Fibroblast of lung (primary cell): ENCODE data around the gene OGDH. TPM values are rescaled to one million over a fixed set of nuclear protein-coding genes. Genes with fewer than 3 reads are reported as not detected.

ENCODE experiments used
- DNase-seq, 2 donors: peaks; one replicate each; pipeline versions ENCODE4 v3.0.0 to v3.0.0-alpha.2; 2010; ENCODE audit warnings: low read depth in 2 of 2
- H2AFZ ChIP-seq: 2 replicates; pipeline ENCODE4 v1.5.1; 2012; ENCODE audit warnings: low read length, control low read depth, inconsistent platforms
- H3K27ac ChIP-seq: 2 replicates; pipeline ENCODE4 v1.5.1; 2011; ENCODE audit warnings: low read length, control low read depth; ENCODE audit not compliant: insufficient read depth
- H3K27me3 ChIP-seq: 2 replicates; pipeline ENCODE4 v1.5.1; 2011; ENCODE audit warnings: mild to moderate bottlenecking, low read length; ENCODE audit not compliant: control insufficient read depth, insufficient read depth
- H3K36me3 ChIP-seq: 2 replicates; pipeline ENCODE4 v1.5.1; 2011; ENCODE audit warnings: low read length; ENCODE audit not compliant: control insufficient read depth, insufficient read depth
- H3K4me1 ChIP-seq: 2 replicates; pipeline ENCODE4 v1.5.1; 2011; ENCODE audit warnings: low read length; ENCODE audit not compliant: control insufficient read depth, insufficient read depth; ENCODE audit errors: extremely low read depth
- H3K4me2 ChIP-seq: 2 replicates; pipeline ENCODE4 v1.5.1; 2011; ENCODE audit warnings: low read length, control low read depth; ENCODE audit not compliant: insufficient read depth; ENCODE audit errors: extremely low read depth
- H3K4me3 ChIP-seq, 4 experiments: fragments of 200-600 bp in 1 of 4; sonication (generic) in 1 of 4; replicated peaks in 1 of 4; 2 replicates each; pipeline ENCODE4 v1.5.1; 2011 to 2016; ENCODE audit warnings: low read length in 4 of 4, low read depth in 3 of 4, mild to moderate bottlenecking in 3 of 4, control low read depth in 2 of 4, inconsistent platforms in 1 of 4, mixed read lengths in 1 of 4; ENCODE audit not compliant: insufficient read depth in 1 of 4; ENCODE audit errors: control extremely low read depth in 1 of 4
- H3K79me2 ChIP-seq: 2 replicates; pipeline ENCODE4 v1.5.1; 2012; ENCODE audit warnings: mild to moderate bottlenecking, low read length, inconsistent platforms; ENCODE audit not compliant: control insufficient read depth, insufficient read depth
- H3K9ac ChIP-seq: 2 replicates; pipeline ENCODE4 v1.5.1; 2011; ENCODE audit warnings: mild to moderate bottlenecking, low read length, control low read depth; ENCODE audit not compliant: insufficient read depth
- H3K9me3 ChIP-seq: 2 replicates; pipeline ENCODE4 v1.5.1; 2012; ENCODE audit warnings: low read depth, low read length; ENCODE audit not compliant: control insufficient read depth, insufficient read depth
- H4K20me1 ChIP-seq: 2 replicates; pipeline ENCODE4 v1.5.1; 2011; ENCODE audit warnings: low read length; ENCODE audit not compliant: control insufficient read depth, insufficient read depth; ENCODE audit errors: extremely low read depth
- CTCF ChIP-seq, 2 donors: IDR thresholded peaks in 1 of 2; conservative IDR thresholded peaks in 1 of 2; 1 replicate in 1 of 2; 2 replicates in 1 of 2; pipeline ENCODE4 v1.5.1; 2011 to 2012; ENCODE audit warnings: low read length in 2 of 2, control low read depth in 1 of 2, inconsistent platforms in 1 of 2, low read depth in 1 of 2, mild to moderate bottlenecking in 1 of 2
- EZH2 ChIP-seq: IDR thresholded peaks from 2 replicates; pipeline ENCODE4 v1.5.1; 2012; ENCODE audit warnings: low read length, control low read depth, mild to moderate bottlenecking; ENCODE audit errors: missing control alignments
- polyA plus RNA-seq, 2 donors: library from polyadenylated mRNA; depleted of rRNA in 1 of 2; stranded (reverse) in 1 of 2; unstranded in 1 of 2; fragments of >200 nt; gene quantifications; 2 replicates each; pipeline ENCODE4 v1.2.1, GENCODE V29; 2011 to 2012; ENCODE audit warnings: missing spikeins in 1 of 2
- total RNA-seq: library from RNA; depleted of rRNA; stranded (reverse); fragments of >200 nt; gene quantifications from 2 replicates; pipeline ENCODE4 v1.2.1, GENCODE V29; 2014

OGDH gene
- total and polyA plus RNA-seq, 2 donors (not counting 1 experiment from before 2014, with no cell fraction given), result 60.8 to 69.2 TPM

DNA sequence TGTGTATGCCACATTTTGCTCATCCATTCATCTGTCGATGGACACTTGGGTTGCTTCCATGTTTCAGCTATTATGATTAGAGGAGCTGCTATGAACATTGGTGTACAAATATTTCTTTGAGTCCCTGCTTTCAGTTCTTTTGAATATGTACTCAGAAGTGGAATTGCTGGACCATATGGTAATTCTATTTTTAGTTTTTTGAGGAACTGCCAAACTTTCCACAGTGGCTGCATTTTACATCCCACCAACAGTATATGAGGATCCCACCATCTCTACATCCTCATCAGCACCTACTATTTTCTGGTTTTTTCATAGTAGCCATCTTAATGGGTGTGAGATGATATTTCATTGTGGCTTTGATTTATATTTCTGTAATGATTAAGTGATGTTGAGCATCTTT is 97.5 kb downstream of the OGDH start:
- Histone ChIP-seq H3K9me3 (no peaks in the 10 kb centered on the region), H3K36me3 (peaks cover 10% of the 10 kb centered on the region), H3K79me2 (no peaks in the 10 kb centered on the region), H3K4me2 (no peak overlapping the region), H2AFZ (no peak overlapping the region), H4K20me1 (no peaks in the 10 kb centered on the region), H3K27ac (no peak overlapping the region), H3K9ac (no peak overlapping the region), H3K4me1 (no peaks in the 10 kb centered on the region), H3K27me3 (no peaks in the 10 kb centered on the region), H3K4me3 (no peak overlapping the region)
- TF ChIP-seq EZH2, result no peak
- TF ChIP-seq CTCF (conservative IDR thresholded peaks at IDR 0.05 in 1 of 2, IDR thresholded peaks at IDR 0.05 in 1 of 2; ENCODE audit: low read depth in 1 of 2, low read length in 2 of 2), result no peak
- no peak for DNase-seq

DNA sequence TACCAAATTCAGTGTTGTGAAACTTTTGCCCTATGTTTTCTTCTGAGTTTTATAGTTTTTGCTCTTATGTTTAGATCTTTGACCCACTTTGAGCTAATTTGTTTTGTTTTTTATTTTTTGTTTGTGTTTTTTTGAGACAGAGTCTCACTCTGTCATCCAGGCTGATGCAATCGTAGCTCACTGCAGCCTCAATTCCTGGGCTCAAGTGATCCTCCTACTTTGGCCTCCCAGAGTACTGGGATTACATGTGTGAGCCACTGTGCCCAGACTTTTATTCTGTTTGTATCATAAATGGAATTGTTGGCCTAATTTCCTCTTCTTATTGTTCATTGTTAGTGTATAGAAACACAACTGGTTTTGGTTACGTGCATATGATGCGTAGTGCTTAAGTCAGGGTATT is 99.0 kb downstream of the OGDH start:
- H3K4me1 ChIP-seq, result no peaks in the 10 kb centered on the region
- TF ChIP-seq EZH2 (no peak), CTCF (conservative IDR thresholded peaks at IDR 0.05 in 1 of 2, IDR thresholded peaks at IDR 0.05 in 1 of 2; ENCODE audit: low read depth in 1 of 2, low read length in 2 of 2) (no peak)
- peaks cover 10% of the 10 kb centered on the region for H3K36me3 ChIP-seq
- no peak overlapping the region for H2AFZ ChIP-seq
- no peak overlapping the region for H3K4me2 ChIP-seq
- H3K4me3 ChIP-seq, result no peak overlapping the region
- no peaks in the 10 kb centered on the region for H3K9me3 ChIP-seq
- H4K20me1 ChIP-seq, result no peaks in the 10 kb centered on the region
- H3K79me2 ChIP-seq, result no peaks in the 10 kb centered on the region
- DNase-seq, result no peak
- H3K27me3 ChIP-seq, result no peaks in the 10 kb centered on the region
- no peak overlapping the region for H3K27ac ChIP-seq
- no peak overlapping the region for H3K9ac ChIP-seq

- Histone ChIP-seq H3K4me2 (no peak overlapping the region), H2AFZ (no peak overlapping the region), H3K27ac (no peak overlapping the region), H3K27me3 (no peaks in the 10 kb centered on the region), H3K4me1 (no peaks in the 10 kb centered on the region), H3K9me3 (no peaks in the 10 kb centered on the region), H3K9ac (no peak overlapping the region), H3K4me3 (no peak overlapping the region), H3K79me2 (no peaks in the 10 kb centered on the region), H3K36me3 (peaks cover 9% of the 10 kb centered on the region), H4K20me1 (no peaks in the 10 kb centered on the region)
- DNase-seq, result no peak
- TF ChIP-seq EZH2 (no peak), CTCF (conservative IDR thresholded peaks at IDR 0.05 in 1 of 2, IDR thresholded peaks at IDR 0.05 in 1 of 2; ENCODE audit: low read depth in 1 of 2, low read length in 2 of 2) (no peak)
Observed at GRCh38 chr7:44706788-44707557, 100.5 kb downstream of the OGDH start.
